DLD1 (cell line): ENCODE results near the gene SCAMP2.

ENCODE experiments used
- in situ Hi-C: cut with HindIII; loops from 2 replicates; pipeline ENCODE4 v1.10.0; 2017; ENCODE audit warnings: low sequenced_read_pairs

SCAMP2 gene

DNA sequence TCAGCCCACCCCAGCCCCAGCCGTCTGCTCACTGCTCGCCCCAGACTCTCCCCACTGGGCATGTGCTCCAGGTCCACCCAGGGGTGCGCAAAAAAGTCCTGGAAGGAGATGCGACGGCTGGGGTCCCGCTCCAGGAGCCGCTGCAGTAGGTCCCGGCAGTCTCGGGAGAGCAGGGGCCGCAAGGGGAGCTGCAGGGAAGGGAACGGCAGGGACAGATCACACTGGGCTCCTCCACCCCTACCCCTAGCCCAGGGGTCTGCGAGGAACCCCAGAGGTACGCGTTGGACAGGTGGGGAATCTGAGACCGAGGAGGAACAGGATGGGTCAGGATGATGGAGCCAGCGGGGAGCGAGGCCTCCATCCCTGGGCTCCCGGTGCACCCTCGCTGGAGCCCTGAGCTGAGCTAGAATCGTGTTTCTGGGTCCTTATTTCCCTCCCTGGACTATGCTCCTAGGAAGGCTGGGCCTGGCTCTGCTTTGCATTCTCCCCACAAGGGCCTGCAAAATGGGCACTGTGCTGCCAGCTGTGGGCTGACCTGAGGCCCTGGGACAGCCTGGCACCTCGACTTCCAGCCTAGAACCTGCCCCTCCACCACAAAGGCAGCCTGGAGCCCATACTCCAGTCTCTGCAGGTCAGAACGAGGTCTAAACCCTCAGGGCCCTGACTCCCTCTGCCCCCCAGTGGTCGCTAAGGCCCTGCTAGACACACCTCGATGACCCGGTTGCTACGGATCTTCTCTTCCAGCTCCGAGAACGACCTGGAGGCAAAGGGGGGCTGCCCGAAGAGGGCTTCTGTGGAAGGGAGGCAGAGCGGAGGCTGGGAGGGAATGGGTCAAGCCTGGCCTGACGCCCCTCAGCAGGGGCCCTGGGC lies 33.4 kb downstream of the SCAMP2 start:
- in situ Hi-C loops, result no loop called here

DNA sequence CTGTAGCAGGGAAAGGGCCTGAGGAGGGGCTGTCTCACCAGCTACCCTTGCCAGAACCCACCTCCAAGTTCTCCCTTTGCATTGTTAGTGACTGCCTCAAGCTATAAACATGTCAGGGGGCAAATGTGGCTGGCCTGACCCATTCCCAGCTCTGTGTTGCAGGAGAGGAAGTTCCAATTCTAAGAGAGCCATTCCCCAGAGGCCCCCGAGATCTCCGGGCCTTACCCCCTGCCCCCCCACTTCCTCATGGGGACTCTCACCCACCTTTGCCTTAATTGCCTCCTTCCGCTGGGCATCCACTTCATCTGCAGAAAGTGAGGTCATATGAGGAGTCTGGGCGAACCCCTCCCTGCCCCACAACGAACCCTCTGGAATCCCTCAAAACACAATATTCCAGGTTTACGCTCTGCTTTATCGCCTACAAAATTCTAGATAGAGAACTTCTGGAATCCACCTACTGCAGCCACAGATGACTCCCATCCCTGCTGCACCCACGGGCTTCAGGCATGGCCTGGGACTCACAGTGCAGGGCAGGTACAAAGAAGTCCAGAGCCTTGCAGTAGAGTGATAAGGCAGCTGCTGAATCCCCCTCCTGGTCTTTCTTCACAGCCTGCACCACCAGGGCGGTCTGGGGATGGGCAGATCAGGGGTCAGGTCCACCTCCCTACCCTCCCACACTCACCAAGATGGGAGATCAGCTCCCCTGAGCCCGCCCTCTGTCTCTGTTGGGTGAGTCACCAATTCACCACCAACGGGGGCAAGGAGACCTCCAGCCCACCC lies 34.2 kb downstream of the SCAMP2 start:
- in situ Hi-C loops, result no loop called here

DNA sequence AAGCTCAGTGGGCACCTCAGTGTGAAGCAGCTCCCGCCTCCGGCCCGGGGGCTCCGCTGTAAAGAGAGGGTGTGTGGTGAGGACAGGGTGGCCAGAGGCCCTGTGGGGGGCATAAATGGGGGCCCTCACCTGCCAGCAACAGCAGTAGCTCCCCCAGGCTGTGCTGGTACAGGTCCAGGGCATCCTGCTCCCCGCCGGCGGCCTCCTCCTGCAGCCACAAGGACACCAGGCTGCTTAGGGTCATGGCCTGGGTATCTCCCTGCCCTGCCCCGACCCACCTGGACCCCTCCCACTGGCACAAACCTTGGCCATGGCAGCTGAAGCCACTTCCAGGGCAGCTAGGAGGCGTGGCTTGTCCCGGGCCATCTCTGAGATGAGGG lies 35.0 kb downstream of the SCAMP2 start:
- in situ Hi-C loops, result no loop called here

DNA sequence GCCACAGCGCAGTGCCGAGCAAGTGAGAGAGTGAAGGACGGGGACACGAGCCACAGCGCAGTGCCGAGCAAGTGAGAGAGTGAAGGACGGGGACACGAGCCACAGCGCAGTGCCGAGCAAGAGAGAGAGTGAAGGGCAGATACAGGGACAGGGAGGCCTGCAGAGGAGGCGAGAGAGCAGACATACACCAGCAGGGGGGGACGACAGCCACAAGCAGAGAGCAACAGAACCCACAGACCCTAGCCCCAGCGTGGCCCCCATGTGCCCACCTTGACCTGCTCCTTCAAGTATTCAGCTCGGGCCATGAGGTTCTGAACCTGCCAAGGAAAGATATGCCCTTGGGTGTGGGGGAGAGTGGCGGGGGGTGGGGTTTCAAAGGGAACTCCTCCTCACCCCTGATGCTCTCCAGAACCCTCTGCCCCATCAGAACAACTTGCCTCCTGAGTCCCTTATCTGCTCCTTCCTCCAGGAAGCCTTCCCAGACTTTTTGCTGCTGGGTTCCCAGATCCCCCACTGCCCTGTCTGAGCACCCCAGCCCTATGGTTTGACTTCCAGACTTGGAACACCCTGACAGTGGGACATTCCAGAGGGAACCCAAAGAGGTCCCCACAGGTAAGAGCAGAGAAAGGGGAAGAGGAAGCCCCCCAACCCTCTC lies 35.6 kb downstream of the SCAMP2 start:
- in situ Hi-C loops, result no loop called here

DNA sequence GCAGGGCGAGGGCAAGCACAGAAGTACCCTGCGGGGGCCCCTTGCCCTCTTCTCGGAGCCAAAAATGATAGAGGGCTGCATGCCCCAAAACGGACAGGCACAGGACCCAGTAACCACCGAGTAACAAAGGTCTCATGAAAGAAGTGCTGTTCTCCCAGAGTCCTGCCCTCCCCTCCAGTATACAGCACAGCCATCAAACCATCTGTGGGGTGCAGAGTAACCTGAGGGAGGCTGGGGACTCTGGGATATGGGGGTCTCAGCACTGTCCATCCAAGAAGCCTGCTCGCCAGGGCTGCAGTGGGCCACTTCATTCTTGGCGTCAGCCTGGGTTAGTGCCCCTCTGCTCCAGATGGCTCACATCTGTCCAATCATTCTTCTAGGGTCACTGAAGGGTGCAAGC lies 36.3 kb downstream of the SCAMP2 start:
- in situ Hi-C loops, result no loop called here

DNA sequence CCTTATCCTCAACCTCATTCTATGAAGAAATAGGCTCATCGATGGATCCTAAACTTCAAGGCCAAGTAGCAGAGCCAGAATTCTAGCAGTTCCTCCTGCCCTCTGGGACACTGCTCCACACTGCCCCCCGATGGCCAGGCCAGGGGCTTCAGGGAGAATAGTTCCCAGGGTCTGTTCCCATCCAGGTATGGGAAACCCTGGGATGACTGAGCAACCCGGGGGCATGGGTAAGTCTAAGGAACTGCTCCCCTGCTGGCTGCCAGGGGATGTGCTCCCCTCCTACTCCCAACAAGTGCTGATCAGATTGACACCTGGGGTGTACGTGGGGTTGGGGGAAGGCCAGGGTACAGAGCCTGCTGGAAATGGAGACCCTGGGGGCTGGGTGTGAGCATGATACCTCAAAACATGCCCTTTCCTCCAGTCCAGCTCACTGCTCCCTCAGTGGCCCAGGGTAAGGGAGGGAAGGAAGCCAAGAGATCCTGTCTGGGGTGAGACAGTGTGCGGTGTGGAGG lies 37.8 kb downstream of the SCAMP2 start:
- in situ Hi-C loops, result no loop called here

DNA sequence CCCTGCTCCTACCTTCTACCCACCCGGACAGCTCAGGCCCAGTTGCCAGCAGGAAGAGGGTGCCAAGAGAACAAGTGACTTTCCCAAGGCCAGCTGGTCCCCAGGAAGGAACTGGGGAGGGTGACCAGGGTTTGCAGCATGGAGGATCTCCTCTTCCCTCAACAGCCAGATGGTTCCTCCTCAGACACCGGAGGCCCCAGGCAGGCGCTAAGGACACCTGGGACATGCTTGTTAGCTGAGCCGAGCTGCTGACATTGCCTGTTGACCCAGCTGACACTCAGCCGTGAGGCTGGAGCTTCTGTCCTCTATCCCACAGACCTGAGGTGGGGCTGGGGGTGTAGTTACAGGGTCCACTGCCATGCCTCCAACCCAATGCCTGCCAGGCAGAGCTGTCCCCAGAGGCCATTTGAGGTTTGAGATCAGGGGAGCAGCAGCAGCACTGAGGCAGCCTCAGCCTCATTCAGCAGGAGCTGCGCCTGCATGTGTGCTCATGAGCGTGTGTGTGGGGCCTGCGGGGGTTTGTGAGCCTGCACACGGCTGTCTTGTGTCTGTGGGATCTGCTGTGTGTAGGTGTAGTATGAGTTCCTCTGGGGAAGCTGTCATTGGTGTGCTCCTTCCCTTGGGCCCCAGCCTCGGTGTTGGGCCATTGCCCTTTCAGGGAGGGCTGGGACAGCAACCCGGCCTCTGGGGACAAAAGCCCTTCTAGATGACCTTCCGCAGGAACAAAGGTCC lies 39.6 kb downstream of the SCAMP2 start:
- in situ Hi-C loops, result no loop called here

DNA sequence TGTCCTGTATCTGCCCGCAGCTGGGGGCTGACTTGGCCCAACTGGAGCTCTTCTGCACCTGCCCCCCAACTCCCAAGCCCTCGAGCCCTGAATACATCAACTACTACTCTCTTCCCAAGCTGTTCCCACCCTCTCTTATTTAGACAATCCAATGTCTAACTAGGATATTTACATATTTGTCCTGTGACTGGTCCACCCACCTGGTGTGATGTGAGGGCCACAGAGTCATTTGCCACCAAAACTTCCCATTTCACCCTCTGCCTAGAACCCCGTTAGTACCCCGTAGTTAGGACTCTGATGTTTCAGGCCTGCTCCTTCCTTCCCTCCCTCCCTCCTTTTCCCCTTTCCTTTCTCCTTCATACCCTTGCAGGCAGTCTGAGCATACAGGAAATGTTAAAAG lies 40.3 kb downstream of the SCAMP2 start:
- in situ Hi-C loops, result no loop called here

DNA sequence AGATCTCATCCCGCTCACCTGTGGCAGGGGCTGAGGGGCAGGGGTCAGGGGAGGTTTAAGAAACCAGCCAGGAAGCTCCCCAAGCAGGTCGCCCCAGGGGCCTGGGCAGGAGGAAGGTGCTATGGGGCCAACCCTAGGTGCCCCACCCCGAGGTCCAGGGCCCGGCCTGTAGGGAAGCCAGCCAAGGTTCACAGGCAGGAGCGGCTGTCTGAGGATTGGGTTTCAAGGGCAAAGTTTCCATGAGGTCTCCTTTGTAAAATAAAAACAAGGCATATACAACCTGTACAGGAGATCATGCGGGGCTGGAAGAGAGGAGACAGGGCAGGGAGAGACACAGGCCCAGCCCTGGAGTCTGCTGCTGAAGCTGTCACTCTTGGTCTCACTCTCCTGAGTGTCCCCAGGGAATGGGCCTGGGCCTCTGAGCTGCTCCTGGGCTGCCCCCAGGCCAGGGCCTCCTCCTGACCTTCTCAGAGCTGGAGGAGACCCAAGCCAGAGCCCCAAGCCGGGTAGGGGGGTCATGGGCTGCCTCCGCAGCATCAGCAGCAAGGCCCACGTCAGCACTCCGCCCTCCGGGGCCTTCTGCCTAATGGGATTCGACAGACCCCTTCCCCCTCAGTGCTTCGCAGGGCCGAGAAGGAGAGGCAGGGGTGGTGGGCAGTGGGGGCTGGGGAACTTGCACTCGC lies 41.2 kb downstream of the SCAMP2 start:
- in situ Hi-C loops, result no loop called here

DNA sequence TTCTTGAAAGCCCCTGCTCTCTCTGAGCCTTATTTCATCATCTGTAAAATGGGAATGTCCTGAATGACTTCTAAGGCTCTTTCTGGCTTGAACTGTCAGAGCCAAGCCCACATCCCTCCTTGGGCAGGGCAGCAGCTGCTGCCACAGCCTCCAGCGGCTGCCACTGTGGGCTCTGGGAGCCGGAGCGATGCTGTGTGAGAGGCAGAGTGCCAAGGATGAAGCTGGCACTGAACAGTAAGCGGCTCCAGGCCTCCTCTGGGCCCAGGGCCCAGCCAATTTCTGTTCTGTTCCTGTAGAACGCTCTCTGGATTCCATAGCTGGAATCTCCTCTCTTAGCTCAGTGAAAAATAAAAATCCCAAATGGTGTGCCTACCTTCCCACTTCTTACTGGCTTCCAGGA lies 42.3 kb downstream of the SCAMP2 start:
- in situ Hi-C loops, result no loop called here

DNA sequence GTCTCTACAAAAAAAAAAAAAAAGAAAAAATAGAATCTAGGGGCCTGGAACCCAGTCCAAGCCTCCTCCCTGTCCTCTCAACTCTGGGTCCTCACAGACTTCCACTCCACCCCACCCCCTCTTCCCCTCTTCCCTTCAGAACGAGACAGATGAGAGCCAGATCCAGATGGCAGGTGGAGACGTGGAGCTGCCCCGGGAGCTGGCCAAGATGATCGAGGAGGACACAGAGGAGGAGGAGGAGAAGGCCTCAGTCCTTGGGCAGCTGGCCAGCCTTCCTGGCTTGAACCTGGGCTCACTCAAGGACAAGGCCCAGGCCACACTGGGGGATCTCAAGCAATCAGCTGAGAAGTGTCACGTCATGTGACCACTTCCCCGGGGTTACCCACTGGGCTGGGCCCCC lies 43.2 kb downstream of the SCAMP2 start:
- in situ Hi-C loops, result no loop called here

DNA sequence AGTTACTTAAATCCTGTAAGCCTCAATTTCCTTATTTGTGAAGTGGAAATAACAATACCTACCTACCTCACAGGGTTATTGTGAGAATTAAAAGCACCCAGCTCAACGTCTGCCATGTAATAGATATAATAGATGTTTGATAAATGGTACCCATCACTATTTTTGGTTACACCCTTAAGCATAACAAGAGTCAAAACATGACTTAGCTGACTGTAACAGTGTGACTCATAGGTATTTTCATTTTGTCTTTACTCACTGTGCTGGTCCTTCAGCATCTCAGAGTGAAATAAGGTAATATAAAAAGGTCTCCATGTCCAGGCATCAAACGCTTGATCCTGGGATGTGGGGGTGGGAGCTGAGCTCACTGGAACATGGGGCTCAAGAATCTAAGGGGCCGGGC lies 43.7 kb downstream of the SCAMP2 start:
- in situ Hi-C loops, result no loop called here

DNA sequence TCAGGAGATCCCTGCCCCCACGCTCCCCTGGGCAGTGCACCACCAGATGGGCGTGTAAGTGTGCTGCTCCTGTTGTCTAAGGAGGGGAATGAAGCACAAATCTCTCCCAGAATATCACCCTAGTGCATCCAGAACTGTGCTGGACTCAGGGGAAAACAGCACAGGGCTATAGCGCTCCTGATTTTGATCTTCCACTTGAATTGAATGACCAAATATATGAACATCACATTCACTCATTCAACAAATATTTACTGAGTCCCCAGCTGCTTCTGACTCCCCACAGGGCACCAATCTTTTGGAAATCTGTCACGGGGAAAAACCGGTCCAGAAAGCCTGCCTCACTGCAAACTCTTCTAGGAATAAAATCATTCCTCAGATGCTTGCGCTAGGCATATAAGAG lies 44.3 kb downstream of the SCAMP2 start:
- in situ Hi-C loops, result no loop called here

DNA sequence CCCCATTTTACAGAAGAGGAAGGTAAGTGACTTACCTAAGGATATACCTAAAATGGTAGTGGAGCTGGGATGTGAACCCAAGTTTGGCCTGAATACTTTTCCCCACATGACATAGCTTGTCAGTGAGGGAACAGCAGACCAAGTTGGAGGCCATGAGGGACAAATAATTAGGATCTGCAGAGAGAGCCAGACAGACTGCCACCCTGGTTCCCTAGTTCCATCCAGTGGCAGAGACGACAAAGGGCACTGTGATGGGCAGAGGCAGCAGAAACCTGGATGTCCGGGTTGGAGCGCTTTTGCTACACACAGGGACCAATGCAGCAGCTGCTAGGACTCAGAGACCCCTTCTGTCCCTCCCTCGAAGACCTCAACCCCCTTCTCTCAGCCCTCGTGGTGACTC lies 45.6 kb downstream of the SCAMP2 start:
- in situ Hi-C loops, result no loop called here

DNA sequence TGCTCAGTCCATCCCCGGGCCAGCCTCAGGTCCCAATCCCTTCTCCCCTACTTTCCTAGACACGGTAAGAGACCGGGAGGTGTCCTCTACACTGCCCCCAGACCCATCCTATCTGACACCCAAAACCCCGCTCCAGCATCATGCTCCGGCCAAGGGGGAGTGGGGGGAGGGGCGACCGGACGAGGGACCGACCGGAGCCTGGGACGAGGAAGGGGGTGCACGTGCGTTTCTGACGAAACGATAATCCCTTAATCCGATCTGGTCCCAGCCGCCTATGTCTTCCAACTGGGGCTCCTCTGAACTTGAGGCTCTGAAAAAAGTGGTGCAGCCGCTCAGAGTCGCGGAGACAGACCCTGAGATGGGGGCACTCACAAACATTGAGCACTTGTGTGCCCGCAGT lies 46.2 kb downstream of the SCAMP2 start:
- in situ Hi-C loops, result no loop called here

DNA sequence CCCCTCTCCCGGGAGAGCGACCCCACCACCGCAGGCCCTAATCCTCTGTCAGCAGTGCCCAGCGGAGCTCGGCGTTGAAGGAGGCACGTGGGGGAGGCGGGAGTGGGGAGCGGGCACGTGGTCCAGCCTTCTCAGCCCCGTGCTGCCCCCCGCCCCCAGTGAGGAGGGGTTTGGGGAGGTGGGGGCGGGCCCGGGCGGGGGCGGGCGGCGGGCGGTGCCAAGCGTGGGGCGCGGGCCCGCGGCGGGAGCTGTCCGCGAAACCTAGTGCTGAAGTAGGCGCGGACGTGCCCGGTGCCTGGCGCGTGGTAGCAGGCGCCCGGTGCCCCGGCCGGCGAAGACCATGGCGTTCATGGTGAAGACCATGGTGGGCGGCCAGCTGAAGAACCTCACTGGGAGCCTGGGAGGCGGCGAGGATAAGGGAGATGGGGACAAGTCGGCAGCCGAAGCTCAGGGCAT lies 46.8 kb downstream of the SCAMP2 start, which contains the start of gene CPLX3:
CPLX3 (plus strand) TSS at position 264 of the 456 bp plus-strand sequence; CDS start at position 341, 77 bp downstream.
- in situ Hi-C loops, result no loop called here

DNA sequence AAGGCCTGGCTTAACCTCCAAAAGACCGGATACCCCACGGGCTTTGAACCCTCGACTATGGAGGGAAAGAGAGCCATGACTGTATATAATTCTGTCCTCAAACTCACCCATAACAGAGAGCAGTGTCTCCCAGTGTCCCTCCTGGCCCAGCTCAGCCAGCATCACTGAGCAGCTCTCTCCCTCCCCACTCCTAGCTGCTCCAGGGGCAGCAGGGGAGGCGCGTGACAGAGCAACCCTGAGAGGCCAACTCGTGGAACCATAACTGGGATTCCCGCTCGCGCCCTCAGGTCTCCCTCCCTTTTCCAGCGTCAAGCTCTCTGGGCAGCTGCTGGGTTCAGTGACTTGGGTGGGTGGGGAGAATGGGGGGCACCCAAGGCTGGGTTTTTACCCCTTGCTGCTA lies 47.3 kb downstream of the SCAMP2 start:
- in situ Hi-C loops, result no loop called here

DNA sequence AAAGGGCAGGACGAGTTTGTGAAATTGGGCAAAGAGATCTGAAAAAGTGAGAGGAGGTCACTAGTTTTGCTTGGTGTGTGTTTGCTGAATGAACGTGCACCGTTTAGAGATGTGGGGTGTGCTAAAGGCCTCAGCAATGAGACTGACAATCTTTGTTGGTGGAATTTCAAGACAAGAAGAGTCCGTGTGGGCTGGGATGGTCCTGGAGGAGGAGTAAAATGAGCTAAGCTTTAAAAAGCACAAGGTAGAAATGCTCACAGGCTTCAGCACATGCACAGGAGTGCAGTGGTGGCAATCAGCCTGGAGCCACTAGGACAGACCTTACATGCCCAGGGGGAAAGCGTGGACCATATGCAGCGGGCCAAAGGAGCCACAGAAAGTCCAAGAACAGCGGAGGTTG lies 48.2 kb downstream of the SCAMP2 start:
- in situ Hi-C loops, result no loop called here

DNA sequence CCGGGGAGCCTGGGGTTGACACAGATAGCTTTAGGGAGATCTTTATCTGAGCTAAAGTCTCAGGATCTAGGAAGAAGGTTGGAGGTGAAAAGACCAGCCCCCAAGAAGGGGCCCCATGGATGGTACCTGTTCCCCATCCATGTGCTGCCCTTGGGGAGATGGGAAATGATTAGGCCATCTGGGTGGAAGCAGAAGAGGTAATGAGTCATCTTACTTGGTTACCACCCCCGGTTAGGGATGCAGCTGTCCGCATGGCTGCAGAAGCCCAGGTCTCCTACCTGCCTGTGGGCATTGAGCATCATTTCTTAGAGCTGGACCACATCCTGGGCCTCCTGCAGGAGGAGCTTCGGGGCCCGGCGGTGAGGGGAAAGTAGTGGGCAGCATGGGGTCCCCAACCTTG lies 49.8 kb downstream of the SCAMP2 start:
- in situ Hi-C loops, result no loop called here

DNA sequence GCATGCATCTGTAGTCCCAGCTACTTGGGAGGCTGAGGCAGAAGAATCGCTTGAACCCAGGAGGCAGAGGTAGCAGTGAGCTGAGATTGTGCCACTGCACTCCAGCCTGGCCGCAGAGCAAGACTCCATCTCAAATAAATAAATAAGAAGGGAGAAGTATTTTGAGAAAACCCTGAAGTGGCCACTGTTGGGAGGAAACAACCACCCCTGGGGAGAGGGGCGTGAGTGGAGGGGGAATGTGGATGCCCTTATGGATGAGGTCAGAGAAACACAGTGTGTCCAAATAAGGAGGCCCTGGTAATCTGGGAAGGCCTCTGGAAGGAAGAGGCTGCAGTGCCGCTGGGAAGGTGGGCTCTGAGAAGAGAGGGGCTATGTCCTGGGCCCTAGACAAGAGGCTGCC lies 50.9 kb downstream of the SCAMP2 start:
- in situ Hi-C loops, result no loop called here
